B cell (primary cell): Measurements from ENCODE around the gene AKR7A3. TPM values are rescaled to one million over a fixed set of nuclear protein-coding genes. Genes with fewer than 3 reads are reported as not detected.
"Not testable (repeated sequence)": the region's sequence is repeated elsewhere in the genome, so short reads cannot be mapped to it uniquely, and the experiment has no call there.

Experiments
- ATAC-seq: fragments of 200-7000 bp; cut with Tn5 transposase; one replicate; pipeline ENCODE4 v1.10.0; 2021; ENCODE audit warnings: low read depth, mild to moderate bottlenecking, moderate number of reproducible peaks, moderate library complexity
- CTCF ChIA-PET: fragments of 350-600 bp; sonication (Branson Sonifier 250); formaldehyde crosslinking; loops from one replicate; lab custom pipeline; 2021; ENCODE audit warnings: antibody characterized with exemption, inconsistent platforms; lab: Charles Lee
- POLR2A ChIA-PET: fragments of 350-600 bp; sonication (Branson Sonifier 250); formaldehyde crosslinking; loops from one replicate; lab custom pipeline; 2021; ENCODE audit warnings: antibody characterized with exemption; lab: Charles Lee
- DNase-seq: peaks from one replicate; pipeline ENCODE4 v3.0.0; 2013
- H2AFZ ChIP-seq: 2 replicates; pipeline ENCODE4 v1.6.1; 2012; ENCODE audit warnings: mild to moderate bottlenecking, low read depth, low read length; ENCODE audit not compliant: insufficient read depth, poor library complexity, severe bottlenecking
- H3K27ac ChIP-seq, 2 donors: 1 replicate in 1 of 2; 2 replicates in 1 of 2; pipeline ENCODE4 v1.5.1; 2012 to 2013; ENCODE audit warnings: low read length in 2 of 2, mild to moderate bottlenecking in 2 of 2, moderate library complexity in 1 of 2
- H3K27me3 ChIP-seq, 4 experiments: fragments of 200-600 bp in 1 of 4; sonication (generic) in 1 of 4; replicated peaks in 1 of 4; 1 replicate in 2 of 4; 2 replicates in 2 of 4; pipeline versions ENCODE4 v1.6.1 to v1.7.0; 2013 to 2016; ENCODE audit warnings: low read length in 3 of 4, mild to moderate bottlenecking in 2 of 4, mixed read lengths in 1 of 4, moderate library complexity in 1 of 4; ENCODE audit not compliant: insufficient read depth in 4 of 4, control insufficient read depth in 3 of 4; ENCODE audit errors: control extremely low read depth in 1 of 4
- H3K36me3 ChIP-seq, 2 experiments: replicated peaks in 1 of 2; 1 replicate in 1 of 2; 2 replicates in 1 of 2; pipeline versions ENCODE4 v1.6.1 to v1.7.1; 2013; ENCODE audit warnings: low read length in 1 of 2; ENCODE audit not compliant: insufficient read depth in 2 of 2, control insufficient read depth in 1 of 2; ENCODE audit errors: control extremely low read depth in 1 of 2, extremely low read depth in 1 of 2
- H3K4me1 ChIP-seq, 2 donors: fragments of 200-600 bp in 1 of 2; sonication (generic) in 1 of 2; 1 replicate in 1 of 2; 2 replicates in 1 of 2; pipeline versions ENCODE4 v1.5.1 to v1.6.1; 2013 to 2017; ENCODE audit warnings: low read length in 2 of 2; ENCODE audit not compliant: control insufficient read depth in 2 of 2, insufficient read depth in 2 of 2
- H3K4me2 ChIP-seq: replicated peaks from 2 replicates; pipeline ENCODE3; 2012; ENCODE audit warnings: mild to moderate bottlenecking, low read depth, low read length; ENCODE audit not compliant: poor library complexity, severe bottlenecking
- H3K4me3 ChIP-seq, 5 experiments: fragments of 200-600 bp in 1 of 5; sonication (generic) in 1 of 5; 1 replicate in 3 of 5; 2 replicates in 2 of 5; pipeline versions ENCODE4 v1.5.1 to v1.7.0; 2011 to 2016; ENCODE audit warnings: low read length in 4 of 5, mild to moderate bottlenecking in 4 of 5, low read depth in 2 of 5, control low read depth in 1 of 5, moderate library complexity in 1 of 5; ENCODE audit not compliant: insufficient read depth in 1 of 5; ENCODE audit errors: control extremely low read depth in 1 of 5, extremely low read depth in 1 of 5
- H3K79me2 ChIP-seq: fragments of 200-600 bp; sonication (generic); one replicate; pipeline ENCODE4 v1.6.0; 2016; ENCODE audit warnings: low read length; ENCODE audit not compliant: control insufficient read depth, insufficient read depth
- H3K9ac ChIP-seq: fragments of 200-600 bp; sonication (generic); 2 replicates; pipeline ENCODE4 v1.6.1; 2017; ENCODE audit warnings: mild to moderate bottlenecking, low read length, moderate library complexity
- H3K9me3 ChIP-seq, 3 donors: one replicate each; pipeline versions ENCODE4 v1.6.1 to v1.7.1; 2013; ENCODE audit warnings: low read length in 2 of 3; ENCODE audit not compliant: control insufficient read depth in 2 of 3, insufficient read depth in 1 of 3; ENCODE audit errors: control extremely low read depth in 1 of 3
- H4K20me1 ChIP-seq: 2 replicates; pipeline ENCODE4 v1.6.0; 2012; ENCODE audit warnings: mild to moderate bottlenecking, low read length; ENCODE audit not compliant: insufficient read depth, control insufficient read depth, poor library complexity, severe bottlenecking
- H3K27ac Mint-ChIP-seq: one replicate; pipeline ENCODE4 v1.8.0; 2021; ENCODE audit warnings: mixed read lengths
- H3K27me3 Mint-ChIP-seq: one replicate; pipeline ENCODE4 v1.8.0; 2021; ENCODE audit warnings: mixed read lengths
- H3K4me1 Mint-ChIP-seq: one replicate; pipeline ENCODE4 v1.8.0; 2021; ENCODE audit warnings: mixed read lengths
- H3K4me3 Mint-ChIP-seq: one replicate; pipeline ENCODE4 v1.8.0; 2021; ENCODE audit warnings: mixed read lengths
- H3K9me3 Mint-ChIP-seq: one replicate; pipeline ENCODE4 v1.8.0; 2022; ENCODE audit warnings: mixed read lengths; ENCODE audit not compliant: insufficient read depth
- CTCF ChIP-seq: fragments of 200-600 bp; IDR thresholded peaks from one replicate; pipeline ENCODE4 v1.8.0; 2022; ENCODE audit warnings: antibody characterized with exemption, mild to moderate bottlenecking
- EZH2 ChIP-seq: IDR thresholded peaks from 2 replicates; pipeline ENCODE4 v1.6.1; 2012; ENCODE audit warnings: borderline replicate concordance, low read depth, mild to moderate bottlenecking, moderate library complexity, low read length; ENCODE audit not compliant: insufficient read depth, poor library complexity, severe bottlenecking
- WGBS: methylation state at CpG from one replicate; pipeline ENCODE4 v1.1.5; 2013; ENCODE audit warnings: missing lambda C conversion rate; ENCODE audit not compliant: insufficient coverage; 5-methylcytosine and 5-hydroxymethylcytosine counted together
- intact Hi-C: fragments of 100-400 bp; cut with micrococcal nuclease; formaldehyde crosslinking; loops from one replicate; pipeline ENCODE4 v1.10.0; 2022
- polyA plus RNA-seq: library from polyadenylated mRNA; depleted of rRNA; stranded (reverse); fragments of >200 nt; gene quantifications from 2 replicates; pipeline ENCODE4 v1.2.3, GENCODE V29; 2012
- total RNA-seq, 2 donors: library from RNA; stranded (reverse); fragments of 120-200 nt in 1 of 2; gene quantifications; 1 replicate in 1 of 2; 2 replicates in 1 of 2; pipeline versions ENCODE4 v1.2.3 to v1.2.4, GENCODE V29; 2013 to 2022

Gene AKR7A3
- total and polyA plus RNA-seq, 2 donors (not counting 1 experiment from before 2014, with no cell fraction given) = 0.97 to 1.8 TPM

- no peak overlapping the region for H2AFZ ChIP-seq
- DNase-seq (no peak), ATAC-seq (no peak)
- H3K4me3 ChIP-seq = no peak overlapping the region
- H3K79me2 ChIP-seq = no peaks in the 10 kb centered on the region
- H3K27me3 ChIP-seq = peaks cover 0 to 7% (median 3%) of the 10 kb centered on the region in 4 experiments
- Mint-ChIP-seq H3K27ac (no peak overlapping the region), H3K9me3 (no peaks in the 10 kb centered on the region), H3K4me1 (peaks cover 4% of the 10 kb centered on the region), H3K27me3 (peaks cover 14% of the 10 kb centered on the region), H3K4me3 (no peak overlapping the region)
- H3K4me1 ChIP-seq = no peaks in the 10 kb centered on the region
- ChIA-PET CTCF (no interaction called here), POLR2A (no interaction called here)
- intact Hi-C loops = no loop called here
- H4K20me1 ChIP-seq = no peaks in the 10 kb centered on the region
- H3K36me3 ChIP-seq = no peaks in the 10 kb centered on the region
- TF ChIP-seq CTCF (no peak), EZH2 (no peak)
- no peak overlapping the region for H3K4me2 ChIP-seq
- H3K9me3 ChIP-seq = peaks cover 0 to 29% (median 6%) of the 10 kb centered on the region in 3 donors
- no peak overlapping the region for H3K9ac ChIP-seq
- no peak overlapping the region for H3K27ac ChIP-seq
- WGBS = 94% methylated on average over 3 of the region's 5 CpGs
These were observed 13.9 kb downstream of the AKR7A3 start for GRCh38 chr1:19274636-19275035.

GRCh38 chr1:19273844-19274531 is 14.6 kb downstream of the AKR7A3 start:
- H3K4me2 ChIP-seq, H3K4me3 ChIP-seq, H3K36me3 ChIP-seq, H3K27ac Mint-ChIP-seq, H3K27ac ChIP-seq, DNase-seq, H2AFZ ChIP-seq, H3K27me3 ChIP-seq, H3K4me1 Mint-ChIP-seq, intact Hi-C loops, POLR2A ChIA-PET, H4K20me1 ChIP-seq, CTCF ChIA-PET, ATAC-seq, H3K4me1 ChIP-seq, H3K9me3 Mint-ChIP-seq, H3K4me3 Mint-ChIP-seq, H3K79me2 ChIP-seq, H3K9ac ChIP-seq: not testable (repeated sequence)
- H3K9me3 ChIP-seq = peaks cover 0 to 29% (median 6%) of the 10 kb centered on the region in 3 donors
- peaks cover 14% of the 10 kb centered on the region for H3K27me3 Mint-ChIP-seq
- WGBS = 19% methylated on average over 41 of the region's 66 CpGs
